Measurements from ENCODE around the gene MAGED4. TPM values are rescaled to one million over a fixed set of nuclear protein-coding genes. Genes with fewer than 3 reads are reported as not detected.
A peak's percentile ranks its signal among the peaks of the same experiment; 100 is the strongest.
"Not testable (repeated sequence)": the region's sequence is repeated elsewhere in the genome, so short reads cannot be mapped to it uniquely, and the experiment has no call there.

Gene MAGED4, protein sequence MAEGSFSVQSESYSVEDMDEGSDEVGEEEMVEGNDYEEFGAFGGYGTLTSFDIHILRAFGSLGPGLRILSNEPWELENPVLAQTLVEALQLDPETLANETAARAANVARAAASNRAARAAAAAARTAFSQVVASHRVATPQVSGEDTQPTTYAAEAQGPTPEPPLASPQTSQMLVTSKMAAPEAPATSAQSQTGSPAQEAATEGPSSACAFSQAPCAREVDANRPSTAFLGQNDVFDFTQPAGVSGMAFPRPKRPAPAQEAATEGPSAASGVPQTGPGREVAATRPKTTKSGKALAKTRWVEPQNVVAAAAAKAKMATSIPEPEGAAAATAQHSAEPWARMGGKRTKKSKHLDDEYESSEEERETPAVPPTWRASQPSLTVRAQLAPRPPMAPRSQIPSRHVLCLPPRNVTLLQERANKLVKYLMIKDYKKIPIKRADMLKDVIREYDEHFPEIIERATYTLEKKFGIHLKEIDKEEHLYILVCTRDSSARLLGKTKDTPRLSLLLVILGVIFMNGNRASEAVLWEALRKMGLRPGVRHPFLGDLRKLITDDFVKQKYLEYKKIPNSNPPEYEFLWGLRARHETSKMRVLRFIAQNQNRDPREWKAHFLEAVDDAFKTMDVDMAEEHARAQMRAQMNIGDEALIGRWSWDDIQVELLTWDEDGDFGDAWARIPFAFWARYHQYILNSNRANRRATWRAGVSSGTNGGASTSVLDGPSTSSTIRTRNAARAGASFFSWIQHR
- total RNA-seq (2021; ENCODE audit: unreplicated experiment), result 0.74 TPM
- polyA plus RNA-seq (2012; ENCODE audit: insufficient read length), result 1.3 TPM
- not detected for Bru-seq, nascent RNA
- not detected for BruChase-seq, experiment 1, labeled RNA remaining after a 2-hour chase
- not detected for BruChase-seq, experiment 2, labeled RNA remaining after a 6-hour chase
- long read RNA-seq, partial matches to known transcripts, result 0 of 1 reads
- long read RNA-seq, other reads (novel, unspliced or antisense), result 0 of 1 reads

DNA sequence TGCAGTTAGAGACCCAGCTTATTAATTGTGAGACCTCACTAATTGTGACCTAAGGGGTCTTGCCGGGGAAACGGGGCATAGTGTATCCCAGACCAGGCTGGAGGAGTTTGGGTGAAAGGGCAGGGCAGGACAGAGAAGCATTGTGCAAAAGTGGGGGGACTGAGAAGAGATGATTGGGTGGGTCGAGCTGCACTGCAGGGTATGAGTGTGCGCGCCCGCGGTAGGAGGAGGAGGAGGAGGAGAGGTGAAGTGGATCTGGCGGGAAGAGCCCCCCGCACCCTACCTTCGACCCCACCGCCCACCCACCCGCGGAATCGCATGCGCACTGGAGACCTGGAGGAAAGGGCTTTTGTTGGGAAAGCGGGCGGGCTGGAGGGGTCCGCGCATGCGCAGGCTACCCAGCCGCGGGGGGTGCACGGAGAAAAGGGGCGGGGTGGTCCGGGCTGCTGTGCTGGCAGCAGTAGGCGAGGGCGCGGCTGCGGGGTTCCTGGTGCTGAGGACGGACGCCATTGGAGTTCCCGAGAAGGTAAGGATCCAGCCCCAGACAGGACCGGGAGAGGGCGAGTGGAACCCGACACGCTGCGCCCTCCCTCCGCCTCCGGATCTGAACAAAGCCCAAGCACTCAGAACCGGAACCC is at the start of gene MAGED4:
Gene MAGED4 (plus strand): TSS at position 449 of the 638 bp plus-strand sequence. CDS start 1,035 bp downstream, outside the sequence.
- H3K9me3 ChIP-seq (ENCODE audit: control insufficient read depth, insufficient read depth, low read depth, low read length); in situ Hi-C loops (cut with HindIII; ENCODE audit: low pct_unique_long_range_greater_than_20kb, low sequenced_read_pairs); POLR2A ChIA-PET; H3K4me1 ChIP-seq (ENCODE audit: control insufficient read depth, insufficient read depth, low read length); CTCF ChIA-PET; BruUV-seq (replicated peaks); H3K27me3 ChIP-seq (ENCODE audit: control insufficient read depth, insufficient read depth, low read length); intact Hi-C loops (cut with micrococcal nuclease; ENCODE audit: unreplicated experiment); DNase-seq (ENCODE audit: low read depth, low spot score); H3K27ac ChIP-seq (ENCODE audit: low read length); H3K36me3 ChIP-seq (ENCODE audit: control insufficient read depth, insufficient read depth, low read length); H3K4me3 ChIP-seq (ENCODE audit: low read depth in 2 of 2, low read length in 2 of 2): not testable (repeated sequence)
- peak; percentile 54 for ATAC-seq

DNA sequence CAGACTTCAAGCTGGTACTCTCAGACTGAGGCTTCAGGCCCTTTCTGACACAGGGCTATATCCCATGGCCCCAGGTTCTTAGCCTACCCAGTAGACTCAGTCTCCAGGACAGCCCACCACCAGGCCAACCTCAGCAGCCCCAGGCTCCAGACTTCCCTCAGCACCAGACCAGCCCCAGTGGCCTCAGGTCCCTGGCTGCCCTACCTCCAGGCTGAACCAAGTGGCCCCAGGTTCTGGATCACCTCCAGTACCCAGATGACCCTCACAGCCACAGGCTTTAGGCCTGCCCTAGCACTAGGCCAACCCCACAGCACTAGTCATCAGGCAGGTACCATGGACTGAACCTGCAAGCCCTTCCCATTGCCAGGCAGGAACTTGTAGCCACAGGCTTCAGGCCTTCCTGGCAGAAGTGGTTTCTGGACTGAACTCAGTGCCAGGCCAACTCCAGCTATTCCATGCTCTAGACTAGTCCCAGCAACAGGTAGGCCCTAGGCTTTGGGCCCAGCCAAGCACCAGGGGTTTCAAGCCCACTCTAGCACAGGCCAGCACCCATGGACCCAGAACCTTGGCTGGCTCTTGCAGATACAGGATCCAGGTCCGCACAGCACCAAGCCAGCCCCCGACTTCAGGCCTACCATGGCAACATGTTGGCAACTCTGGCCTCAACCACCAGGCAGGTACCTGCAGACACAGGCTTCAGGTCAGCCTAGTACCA is 45.7 kb upstream of the MAGED4 start:
- intact Hi-C loops (cut with micrococcal nuclease; ENCODE audit: unreplicated experiment), result no loop called here
- POLR2A ChIA-PET, result no interaction called here
- TF ChIP-seq SIN3A (IDR thresholded peaks at IDR 0.05; ENCODE audit: borderline replicate concordance, insufficient read depth, low read depth, low read length) (no peak), POLR2AphosphoS5 (IDR thresholded peaks at IDR 0.05; ENCODE audit: low read depth, low read length) (no peak), TCF7L2 (IDR thresholded peaks at IDR 0.05; ENCODE audit: low read depth, low read length) (no peak)
- TF ChIP-seq, protein P1, sequence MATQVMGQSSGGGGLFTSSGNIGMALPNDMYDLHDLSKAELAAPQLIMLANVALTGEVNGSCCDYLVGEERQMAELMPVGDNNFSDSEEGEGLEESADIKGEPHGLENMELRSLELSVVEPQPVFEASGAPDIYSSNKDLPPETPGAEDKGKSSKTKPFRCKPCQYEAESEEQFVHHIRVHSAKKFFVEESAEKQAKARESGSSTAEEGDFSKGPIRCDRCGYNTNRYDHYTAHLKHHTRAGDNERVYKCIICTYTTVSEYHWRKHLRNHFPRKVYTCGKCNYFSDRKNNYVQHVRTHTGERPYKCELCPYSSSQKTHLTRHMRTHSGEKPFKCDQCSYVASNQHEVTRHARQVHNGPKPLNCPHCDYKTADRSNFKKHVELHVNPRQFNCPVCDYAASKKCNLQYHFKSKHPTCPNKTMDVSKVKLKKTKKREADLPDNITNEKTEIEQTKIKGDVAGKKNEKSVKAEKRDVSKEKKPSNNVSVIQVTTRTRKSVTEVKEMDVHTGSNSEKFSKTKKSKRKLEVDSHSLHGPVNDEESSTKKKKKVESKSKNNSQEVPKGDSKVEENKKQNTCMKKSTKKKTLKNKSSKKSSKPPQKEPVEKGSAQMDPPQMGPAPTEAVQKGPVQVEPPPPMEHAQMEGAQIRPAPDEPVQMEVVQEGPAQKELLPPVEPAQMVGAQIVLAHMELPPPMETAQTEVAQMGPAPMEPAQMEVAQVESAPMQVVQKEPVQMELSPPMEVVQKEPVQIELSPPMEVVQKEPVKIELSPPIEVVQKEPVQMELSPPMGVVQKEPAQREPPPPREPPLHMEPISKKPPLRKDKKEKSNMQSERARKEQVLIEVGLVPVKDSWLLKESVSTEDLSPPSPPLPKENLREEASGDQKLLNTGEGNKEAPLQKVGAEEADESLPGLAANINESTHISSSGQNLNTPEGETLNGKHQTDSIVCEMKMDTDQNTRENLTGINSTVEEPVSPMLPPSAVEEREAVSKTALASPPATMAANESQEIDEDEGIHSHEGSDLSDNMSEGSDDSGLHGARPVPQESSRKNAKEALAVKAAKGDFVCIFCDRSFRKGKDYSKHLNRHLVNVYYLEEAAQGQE (IDR thresholded peaks at IDR 0.05; ENCODE audit: insufficient read depth in 1 of 2, low read depth in 2 of 2, low read length in 1 of 2), result no peak
- TF ChIP-seq, protein P2, sequence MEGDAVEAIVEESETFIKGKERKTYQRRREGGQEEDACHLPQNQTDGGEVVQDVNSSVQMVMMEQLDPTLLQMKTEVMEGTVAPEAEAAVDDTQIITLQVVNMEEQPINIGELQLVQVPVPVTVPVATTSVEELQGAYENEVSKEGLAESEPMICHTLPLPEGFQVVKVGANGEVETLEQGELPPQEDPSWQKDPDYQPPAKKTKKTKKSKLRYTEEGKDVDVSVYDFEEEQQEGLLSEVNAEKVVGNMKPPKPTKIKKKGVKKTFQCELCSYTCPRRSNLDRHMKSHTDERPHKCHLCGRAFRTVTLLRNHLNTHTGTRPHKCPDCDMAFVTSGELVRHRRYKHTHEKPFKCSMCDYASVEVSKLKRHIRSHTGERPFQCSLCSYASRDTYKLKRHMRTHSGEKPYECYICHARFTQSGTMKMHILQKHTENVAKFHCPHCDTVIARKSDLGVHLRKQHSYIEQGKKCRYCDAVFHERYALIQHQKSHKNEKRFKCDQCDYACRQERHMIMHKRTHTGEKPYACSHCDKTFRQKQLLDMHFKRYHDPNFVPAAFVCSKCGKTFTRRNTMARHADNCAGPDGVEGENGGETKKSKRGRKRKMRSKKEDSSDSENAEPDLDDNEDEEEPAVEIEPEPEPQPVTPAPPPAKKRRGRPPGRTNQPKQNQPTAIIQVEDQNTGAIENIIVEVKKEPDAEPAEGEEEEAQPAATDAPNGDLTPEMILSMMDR (IDR thresholded peaks at IDR 0.05), result no peak
- no peaks in the 10 kb centered on the region; the same call in 1 of the 2 replicates for H3K9me3 ChIP-seq (ENCODE audit: control insufficient read depth, insufficient read depth, low read depth, low read length)
- H3K4me3 ChIP-seq (ENCODE audit: low read depth in 2 of 2, low read length in 2 of 2), result no peak overlapping the region
- DNase-seq (ENCODE audit: low read depth, low spot score) (no peak), ATAC-seq (no peak)
- H3K4me1 ChIP-seq (ENCODE audit: control insufficient read depth, insufficient read depth, low read length), result no peaks in the 10 kb centered on the region
- no TSS peak for BruUV-seq (replicated peaks)
- no peak overlapping the region for H3K27ac ChIP-seq (ENCODE audit: low read length)
- no peaks in the 10 kb centered on the region for H3K36me3 ChIP-seq (ENCODE audit: control insufficient read depth, insufficient read depth, low read length)
- H3K27me3 ChIP-seq (ENCODE audit: control insufficient read depth, insufficient read depth, low read length), result no peaks in the 10 kb centered on the region
- in situ Hi-C loops (cut with HindIII; ENCODE audit: low pct_unique_long_range_greater_than_20kb, low sequenced_read_pairs), result no loop called here
- CTCF ChIA-PET, result no interaction called here

Measured in Panc1 (cell line).